HepG2 (cell line): ENCODE measurements around the gene MRPL50. TPM values are rescaled to one million over a fixed set of nuclear protein-coding genes. Genes with fewer than 3 reads are reported as not detected.

Experiments used
- ATAC-seq: fragments of 200-7000 bp; cut with Tn5 transposase; 3 replicates; pipeline ENCODE4 v1.9.1; 2020; ENCODE audit warnings: mild to moderate bottlenecking, moderate library complexity
- BruUV-seq: library from RNA; stranded (reverse); fragments of 400-500 nt; replicated peaks from 2 replicates; lab custom pipeline; 2021; lab: Mats Ljungman, UMichigan
- CTCF ChIA-PET: fragments of 300-600 bp; formaldehyde crosslinking; extraction: SDS; loops from one replicate; lab custom pipeline; 2021; ENCODE audit warnings: low total read pairs, inconsistent platforms, low intra/inter-chr PET ratio; lab: Yijun Ruan, JAX
- POLR2A ChIA-PET: fragments of 350-600 bp; sonication (Branson Sonifier 250); formaldehyde crosslinking; loops from one replicate; lab custom pipeline; 2020; ENCODE audit warnings: antibody characterized with exemption, inconsistent platforms; lab: Yijun Ruan, JAX
- DNase-seq: peaks from one replicate; pipeline ENCODE4 v3.0.0-alpha.2; 2015; ENCODE audit warnings: low spot score
- FAIRE-seq: peaks from 3 replicates; lab custom pipeline; 2011; peaks lifted over from hg19 to GRCh38; lab: Jason Lieb, UNC
- H2AFZ ChIP-seq: one replicate; pipeline ENCODE4 v1.6.1; 2011; ENCODE audit warnings: low read length, inconsistent platforms
- H3K27ac ChIP-seq: fragments of 300-600 bp; 3 replicates; pipeline ENCODE4 v1.8.0; 2011; ENCODE audit warnings: mixed run types, mild to moderate bottlenecking, mixed read lengths, low read length, inconsistent platforms; ENCODE audit not compliant: insufficient read depth; ENCODE audit errors: extremely low read length
- H3K27me3 ChIP-seq, 2 experiments: fragments of 200-600 bp in 1 of 2; 2 replicates in 1 of 2; 3 replicates in 1 of 2; pipeline versions ENCODE4 v1.6.0 to v1.8.0; 2011; ENCODE audit warnings: low read length in 2 of 2, mild to moderate bottlenecking in 2 of 2, moderate library complexity in 2 of 2, inconsistent platforms in 1 of 2; ENCODE audit not compliant: insufficient read depth in 2 of 2, control insufficient read depth in 1 of 2
- H3K36me3 ChIP-seq, 2 experiments: fragments of 200-600 bp in 1 of 2; replicated peaks in 1 of 2; 2 replicates in 1 of 2; 3 replicates in 1 of 2; pipeline versions ENCODE4 v1.5.1 to v1.8.0; 2011; ENCODE audit warnings: low read length in 2 of 2, inconsistent platforms in 1 of 2; ENCODE audit not compliant: insufficient read depth in 2 of 2, control insufficient read depth in 1 of 2
- H3K4me1 ChIP-seq: 2 replicates; pipeline ENCODE4 v1.5.1; 2012; ENCODE audit warnings: low read length, inconsistent platforms; ENCODE audit not compliant: insufficient read depth
- H3K4me2 ChIP-seq: 2 replicates; pipeline ENCODE4 v1.6.0; 2011; ENCODE audit warnings: low read depth, low read length, inconsistent platforms
- H3K4me3 ChIP-seq, 3 experiments: fragments of 200-600 bp in 1 of 3; sonication (generic), shearing (Covaris generic) in 1 of 3; replicated peaks in 1 of 3; 2 replicates each; pipeline ENCODE4 v1.5.1; 2011 to 2016; ENCODE audit warnings: low read length in 3 of 3, inconsistent platforms in 2 of 3, low read depth in 2 of 3, mild to moderate bottlenecking in 2 of 3, control low read depth in 1 of 3, mixed read lengths in 1 of 3; ENCODE audit not compliant: insufficient read depth in 1 of 3
- H3K79me2 ChIP-seq: one replicate; pipeline ENCODE4 v1.6.1; 2011; ENCODE audit warnings: low read length, inconsistent platforms; ENCODE audit not compliant: insufficient read depth
- H3K9ac ChIP-seq: 2 replicates; pipeline ENCODE4 v1.6.0; 2011; ENCODE audit warnings: mild to moderate bottlenecking, low read depth, low read length, inconsistent platforms; ENCODE audit not compliant: insufficient read depth
- H3K9me3 ChIP-seq: 2 replicates; pipeline ENCODE4 v1.5.1; 2012; ENCODE audit warnings: mild to moderate bottlenecking, low read length
- H4K20me1 ChIP-seq: 2 replicates; pipeline ENCODE4 v1.6.0; 2011; ENCODE audit warnings: inconsistent platforms, mild to moderate bottlenecking, low read length, moderate library complexity; ENCODE audit not compliant: insufficient read depth
- FOXP1 ChIP-seq, 2 experiments: fragments of 450-650 bp in 1 of 2; IDR thresholded peaks; 2 replicates each; pipeline ENCODE4 v1.6.1; 2017 to 2018; ENCODE audit warnings: antibody characterized with exemption in 1 of 2
- MAFF ChIP-seq: IDR thresholded peaks from 2 replicates; pipeline ENCODE4 v1.6.1; 2011; ENCODE audit warnings: low read depth, low read length, improper control_type of control experiment
- MED1 ChIP-seq: sonication (generic); formaldehyde crosslinking; IDR thresholded peaks from 2 replicates; pipeline ENCODE4 v1.4.0; 2020; ENCODE audit warnings: missing genetic modification reagents
- NCOA2 ChIP-seq: sonication (generic); formaldehyde crosslinking; IDR thresholded peaks from 2 replicates; pipeline ENCODE4 v1.8.0; 2022; ENCODE audit warnings: inconsistent platforms
- SOX6 ChIP-seq, 2 experiments: fragments of 450-650 bp in 1 of 2; sonication (generic) in 1 of 2; formaldehyde crosslinking in 1 of 2; IDR thresholded peaks; 2 replicates each; pipeline versions ENCODE4 v1.4.0 to v1.6.1; 2017 to 2020; ENCODE audit warnings: antibody characterized with exemption in 1 of 2, mild to moderate bottlenecking in 1 of 2, missing genetic modification reagents in 1 of 2
- ZBTB38 ChIP-seq: sonication (generic); formaldehyde crosslinking; IDR thresholded peaks from 2 replicates; pipeline ENCODE4 v1.5.1; 2020; ENCODE audit warnings: mild to moderate bottlenecking, missing genetic modification reagents
- ZFP37 ChIP-seq: sonication (generic); formaldehyde crosslinking; IDR thresholded peaks from 2 replicates; pipeline ENCODE4 v1.4.0; 2020; ENCODE audit warnings: missing genetic modification reagents, borderline replicate concordance
- ZNF713 ChIP-seq: sonication (generic); formaldehyde crosslinking; IDR thresholded peaks from 2 replicates; pipeline ENCODE4 v1.4.0; 2020; ENCODE audit warnings: mild to moderate bottlenecking, missing genetic modification reagents
- WGBS: methylation state at CpG from one replicate; pipeline ENCODE4 v1.1.6; 2017; ENCODE audit warnings: low lambda C conversion rate; 5-methylcytosine and 5-hydroxymethylcytosine counted together
- in situ Hi-C: cut with HindIII; loops from 2 replicates; pipeline ENCODE4 v1.10.0; 2017; ENCODE audit warnings: low pct_unique_long_range_greater_than_20kb; ENCODE audit not compliant: extremely low pct_ligation_motif_present
- intact Hi-C: fragments of 100-400 bp; cut with micrococcal nuclease; formaldehyde crosslinking; loops from one replicate; pipeline ENCODE4 v1.10.0; 2022; ENCODE audit not compliant: unreplicated experiment
- polyA plus RNA-seq, 8 experiments: library from polyadenylated mRNA; depleted of rRNA in 3 of 8; stranded (reverse) in 7 of 8; unstranded in 1 of 8; fragments of >200 nt; fragmentation: Illumina TruSeq in 4 of 8; extraction: Trizol in 4 of 8; gene quantifications; 2 replicates each; pipeline versions ENCODE4 v1.2.1 to v1.2.3, GENCODE V29; 2011 to 2016; ENCODE audit warnings: low read depth in 4 of 8, missing spikeins in 1 of 8, mixed read lengths in 1 of 8; ENCODE audit not compliant: insufficient read depth in 1 of 8
- total RNA-seq, 5 experiments: library from RNA; depleted of rRNA; stranded (reverse); fragments of >200 nt; fragmentation: Illumina TruSeq; extraction: Trizol; gene quantifications; 2 replicates each; pipeline ENCODE4 v1.2.3, GENCODE V29; 2016; ENCODE audit warnings: low read depth in 1 of 5
- TF ChIP-seq, protein P1 (sequence below): IDR thresholded peaks from 2 replicates; pipeline ENCODE4 v1.4.0; 2020; ENCODE audit warnings: mild to moderate bottlenecking, missing genetic modification reagents
- TF ChIP-seq, protein P2 (sequence below): sonication (generic); formaldehyde crosslinking; conservative IDR thresholded peaks from 2 replicates; pipeline ENCODE4 v1.4.0; 2020; ENCODE audit warnings: mild to moderate bottlenecking, missing genetic modification reagents, moderate library complexity
- TF ChIP-seq, protein P3 (sequence below): sonication (generic); formaldehyde crosslinking; IDR thresholded peaks from 2 replicates; pipeline ENCODE4 v1.5.1; 2020; ENCODE audit warnings: mild to moderate bottlenecking, missing genetic modification reagents, moderate library complexity

The MRPL50 gene
- total and polyA plus RNA-seq, 2 of the 13 experiments (the other 11 are each of a cell fraction or from before 2014, with no cell fraction given) = 37.1 to 70.0 TPM

DNA sequence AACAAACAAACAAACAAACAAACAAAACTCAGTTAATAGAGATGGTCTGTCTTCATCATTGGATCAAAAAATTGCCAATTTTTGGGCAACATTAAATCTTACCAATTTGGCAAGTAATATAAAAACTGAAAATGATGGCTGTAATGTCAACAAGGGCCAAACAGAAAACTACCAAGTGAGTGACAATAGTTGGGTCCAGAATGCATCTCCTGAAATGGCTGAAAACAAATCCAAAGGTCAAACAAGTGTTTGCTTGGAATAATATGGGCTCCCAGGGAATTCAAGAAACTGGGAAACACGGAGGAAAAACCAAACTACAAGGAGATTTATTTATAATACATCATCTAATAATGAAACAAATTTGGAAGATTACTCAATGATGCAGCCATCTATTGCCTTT lies 38.7 kb downstream of the MRPL50 start (continued):
- TF ChIP-seq, protein P1, sequence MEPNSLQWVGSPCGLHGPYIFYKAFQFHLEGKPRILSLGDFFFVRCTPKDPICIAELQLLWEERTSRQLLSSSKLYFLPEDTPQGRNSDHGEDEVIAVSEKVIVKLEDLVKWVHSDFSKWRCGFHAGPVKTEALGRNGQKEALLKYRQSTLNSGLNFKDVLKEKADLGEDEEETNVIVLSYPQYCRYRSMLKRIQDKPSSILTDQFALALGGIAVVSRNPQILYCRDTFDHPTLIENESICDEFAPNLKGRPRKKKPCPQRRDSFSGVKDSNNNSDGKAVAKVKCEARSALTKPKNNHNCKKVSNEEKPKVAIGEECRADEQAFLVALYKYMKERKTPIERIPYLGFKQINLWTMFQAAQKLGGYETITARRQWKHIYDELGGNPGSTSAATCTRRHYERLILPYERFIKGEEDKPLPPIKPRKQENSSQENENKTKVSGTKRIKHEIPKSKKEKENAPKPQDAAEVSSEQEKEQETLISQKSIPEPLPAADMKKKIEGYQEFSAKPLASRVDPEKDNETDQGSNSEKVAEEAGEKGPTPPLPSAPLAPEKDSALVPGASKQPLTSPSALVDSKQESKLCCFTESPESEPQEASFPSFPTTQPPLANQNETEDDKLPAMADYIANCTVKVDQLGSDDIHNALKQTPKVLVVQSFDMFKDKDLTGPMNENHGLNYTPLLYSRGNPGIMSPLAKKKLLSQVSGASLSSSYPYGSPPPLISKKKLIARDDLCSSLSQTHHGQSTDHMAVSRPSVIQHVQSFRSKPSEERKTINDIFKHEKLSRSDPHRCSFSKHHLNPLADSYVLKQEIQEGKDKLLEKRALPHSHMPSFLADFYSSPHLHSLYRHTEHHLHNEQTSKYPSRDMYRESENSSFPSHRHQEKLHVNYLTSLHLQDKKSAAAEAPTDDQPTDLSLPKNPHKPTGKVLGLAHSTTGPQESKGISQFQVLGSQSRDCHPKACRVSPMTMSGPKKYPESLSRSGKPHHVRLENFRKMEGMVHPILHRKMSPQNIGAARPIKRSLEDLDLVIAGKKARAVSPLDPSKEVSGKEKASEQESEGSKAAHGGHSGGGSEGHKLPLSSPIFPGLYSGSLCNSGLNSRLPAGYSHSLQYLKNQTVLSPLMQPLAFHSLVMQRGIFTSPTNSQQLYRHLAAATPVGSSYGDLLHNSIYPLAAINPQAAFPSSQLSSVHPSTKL = peak; percentile 57
- TF ChIP-seq, protein P2, sequence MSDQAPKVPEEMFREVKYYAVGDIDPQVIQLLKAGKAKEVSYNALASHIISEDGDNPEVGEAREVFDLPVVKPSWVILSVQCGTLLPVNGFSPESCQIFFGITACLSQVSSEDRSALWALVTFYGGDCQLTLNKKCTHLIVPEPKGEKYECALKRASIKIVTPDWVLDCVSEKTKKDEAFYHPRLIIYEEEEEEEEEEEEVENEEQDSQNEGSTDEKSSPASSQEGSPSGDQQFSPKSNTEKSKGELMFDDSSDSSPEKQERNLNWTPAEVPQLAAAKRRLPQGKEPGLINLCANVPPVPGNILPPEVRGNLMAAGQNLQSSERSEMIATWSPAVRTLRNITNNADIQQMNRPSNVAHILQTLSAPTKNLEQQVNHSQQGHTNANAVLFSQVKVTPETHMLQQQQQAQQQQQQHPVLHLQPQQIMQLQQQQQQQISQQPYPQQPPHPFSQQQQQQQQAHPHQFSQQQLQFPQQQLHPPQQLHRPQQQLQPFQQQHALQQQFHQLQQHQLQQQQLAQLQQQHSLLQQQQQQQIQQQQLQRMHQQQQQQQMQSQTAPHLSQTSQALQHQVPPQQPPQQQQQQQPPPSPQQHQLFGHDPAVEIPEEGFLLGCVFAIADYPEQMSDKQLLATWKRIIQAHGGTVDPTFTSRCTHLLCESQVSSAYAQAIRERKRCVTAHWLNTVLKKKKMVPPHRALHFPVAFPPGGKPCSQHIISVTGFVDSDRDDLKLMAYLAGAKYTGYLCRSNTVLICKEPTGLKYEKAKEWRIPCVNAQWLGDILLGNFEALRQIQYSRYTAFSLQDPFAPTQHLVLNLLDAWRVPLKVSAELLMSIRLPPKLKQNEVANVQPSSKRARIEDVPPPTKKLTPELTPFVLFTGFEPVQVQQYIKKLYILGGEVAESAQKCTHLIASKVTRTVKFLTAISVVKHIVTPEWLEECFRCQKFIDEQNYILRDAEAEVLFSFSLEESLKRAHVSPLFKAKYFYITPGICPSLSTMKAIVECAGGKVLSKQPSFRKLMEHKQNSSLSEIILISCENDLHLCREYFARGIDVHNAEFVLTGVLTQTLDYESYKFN (CRISPR knock-in tag) = peak; percentile 74
- TF ChIP-seq NCOA2 (no peak), FOXP1 (IDR thresholded peaks at IDR 0.05) (peak; percentile 38; the same call in 1 of the 2 replicates), FOXP1 (CRISPR knock-in tag; IDR thresholded peaks at IDR 0.05) (peak; percentile 48; the same call in 1 of the 2 replicates), ZNF713 (CRISPR knock-in tag) (0 out of 2 replicates have a peak, but pooled peaks have one; percentile 36)

DNA sequence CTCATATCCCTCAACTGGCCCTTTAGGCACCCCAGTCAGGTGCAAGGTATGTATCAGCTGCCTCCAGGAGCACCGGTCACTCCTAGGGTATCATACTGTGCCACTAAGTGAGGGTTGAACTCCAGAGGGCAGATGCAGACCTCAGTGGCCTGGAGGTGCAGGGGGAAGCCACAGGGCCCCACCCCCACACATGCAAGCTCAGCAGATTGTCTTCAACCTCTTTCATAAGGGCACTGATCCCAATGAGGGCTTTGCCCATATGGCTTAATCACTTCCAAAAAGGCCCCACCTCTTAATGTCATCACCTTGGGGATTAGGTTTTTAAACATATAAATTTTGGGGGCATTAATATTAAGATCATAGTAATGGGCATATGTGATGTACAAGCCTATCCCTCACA lies 41.8 kb downstream of the MRPL50 start:
- 45% methylated on average over 1 of the region's 1 CpG for WGBS
- TF ChIP-seq ZFP37 = no peak
- TF ChIP-seq MAFF = peak; percentile 68
- TF ChIP-seq MED1 (CRISPR knock-in tag) = no peak
- TF ChIP-seq ZBTB38 (CRISPR knock-in tag) = peak; percentile 45; the same call in 1 of the 2 replicates
- no peak for TF ChIP-seq SOX6 (IDR thresholded peaks at IDR 0.05)
- TF ChIP-seq SOX6 (CRISPR knock-in tag; IDR thresholded peaks at IDR 0.05) = 0 out of 2 replicates have a peak, but pooled peaks have one; percentile 13
- TF ChIP-seq, protein P3, sequence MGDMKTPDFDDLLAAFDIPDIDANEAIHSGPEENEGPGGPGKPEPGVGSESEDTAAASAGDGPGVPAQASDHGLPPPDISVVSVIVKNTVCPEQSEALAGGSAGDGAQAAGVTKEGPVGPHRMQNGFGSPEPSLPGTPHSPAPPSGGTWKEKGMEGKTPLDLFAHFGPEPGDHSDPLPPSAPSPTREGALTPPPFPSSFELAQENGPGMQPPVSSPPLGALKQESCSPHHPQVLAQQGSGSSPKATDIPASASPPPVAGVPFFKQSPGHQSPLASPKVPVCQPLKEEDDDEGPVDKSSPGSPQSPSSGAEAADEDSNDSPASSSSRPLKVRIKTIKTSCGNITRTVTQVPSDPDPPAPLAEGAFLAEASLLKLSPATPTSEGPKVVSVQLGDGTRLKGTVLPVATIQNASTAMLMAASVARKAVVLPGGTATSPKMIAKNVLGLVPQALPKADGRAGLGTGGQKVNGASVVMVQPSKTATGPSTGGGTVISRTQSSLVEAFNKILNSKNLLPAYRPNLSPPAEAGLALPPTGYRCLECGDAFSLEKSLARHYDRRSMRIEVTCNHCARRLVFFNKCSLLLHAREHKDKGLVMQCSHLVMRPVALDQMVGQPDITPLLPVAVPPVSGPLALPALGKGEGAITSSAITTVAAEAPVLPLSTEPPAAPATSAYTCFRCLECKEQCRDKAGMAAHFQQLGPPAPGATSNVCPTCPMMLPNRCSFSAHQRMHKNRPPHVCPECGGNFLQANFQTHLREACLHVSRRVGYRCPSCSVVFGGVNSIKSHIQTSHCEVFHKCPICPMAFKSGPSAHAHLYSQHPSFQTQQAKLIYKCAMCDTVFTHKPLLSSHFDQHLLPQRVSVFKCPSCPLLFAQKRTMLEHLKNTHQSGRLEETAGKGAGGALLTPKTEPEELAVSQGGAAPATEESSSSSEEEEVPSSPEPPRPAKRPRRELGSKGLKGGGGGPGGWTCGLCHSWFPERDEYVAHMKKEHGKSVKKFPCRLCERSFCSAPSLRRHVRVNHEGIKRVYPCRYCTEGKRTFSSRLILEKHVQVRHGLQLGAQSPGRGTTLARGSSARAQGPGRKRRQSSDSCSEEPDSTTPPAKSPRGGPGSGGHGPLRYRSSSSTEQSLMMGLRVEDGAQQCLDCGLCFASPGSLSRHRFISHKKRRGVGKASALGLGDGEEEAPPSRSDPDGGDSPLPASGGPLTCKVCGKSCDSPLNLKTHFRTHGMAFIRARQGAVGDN = peak; percentile 23; the same call in 1 of the 2 replicates
- TF ChIP-seq NCOA2 = no peak

More for the DNA sequence above, 41.8 kb downstream of the MRPL50 start:
- DNase-seq (no peak), FAIRE-seq (no peak), ATAC-seq (no peak)
- Histone ChIP-seq H4K20me1 (no peaks in the 10 kb centered on the region), H3K27ac (no peak overlapping the region), H3K4me1 (peaks cover 91% of the 10 kb centered on the region), H3K4me3 (no peak overlapping the region), H3K4me2 (no peak overlapping the region), H2AFZ (no peak overlapping the region), H3K9me3 (no peaks in the 10 kb centered on the region), H3K9ac (no peak overlapping the region), H3K36me3 (no peaks in the 10 kb centered on the region), H3K79me2 (no peaks in the 10 kb centered on the region), H3K27me3 (no peaks in the 10 kb centered on the region)
- POLR2A ChIA-PET = interaction anchor here (1.2 to 1.6 kb wide), 3 partner anchors 9 to 32 kb away, joined by 3 to 4 read pairs (median 3); no protein-coding TSS in a partner anchor
- intact Hi-C loops (no loop called here), in situ Hi-C loops (no loop called here)
- CTCF ChIA-PET = no interaction called here
- no TSS peak for BruUV-seq
